Fibroblast of lung (primary cell): ENCODE measurements around the gene ANKRD49.

Experiments used
- EZH2 ChIP-seq: IDR thresholded peaks from 2 replicates; pipeline ENCODE4 v1.5.1; 2012; ENCODE audit warnings: low read length, control low read depth, mild to moderate bottlenecking; ENCODE audit errors: missing control alignments
- TF ChIP-seq, protein P1 (sequence below), 2 donors: IDR thresholded peaks in 1 of 2; conservative IDR thresholded peaks in 1 of 2; 1 replicate in 1 of 2; 2 replicates in 1 of 2; pipeline ENCODE4 v1.5.1; 2011 to 2012; ENCODE audit warnings: low read length in 2 of 2, control low read depth in 1 of 2, inconsistent platforms in 1 of 2, low read depth in 1 of 2, mild to moderate bottlenecking in 1 of 2

DNA sequence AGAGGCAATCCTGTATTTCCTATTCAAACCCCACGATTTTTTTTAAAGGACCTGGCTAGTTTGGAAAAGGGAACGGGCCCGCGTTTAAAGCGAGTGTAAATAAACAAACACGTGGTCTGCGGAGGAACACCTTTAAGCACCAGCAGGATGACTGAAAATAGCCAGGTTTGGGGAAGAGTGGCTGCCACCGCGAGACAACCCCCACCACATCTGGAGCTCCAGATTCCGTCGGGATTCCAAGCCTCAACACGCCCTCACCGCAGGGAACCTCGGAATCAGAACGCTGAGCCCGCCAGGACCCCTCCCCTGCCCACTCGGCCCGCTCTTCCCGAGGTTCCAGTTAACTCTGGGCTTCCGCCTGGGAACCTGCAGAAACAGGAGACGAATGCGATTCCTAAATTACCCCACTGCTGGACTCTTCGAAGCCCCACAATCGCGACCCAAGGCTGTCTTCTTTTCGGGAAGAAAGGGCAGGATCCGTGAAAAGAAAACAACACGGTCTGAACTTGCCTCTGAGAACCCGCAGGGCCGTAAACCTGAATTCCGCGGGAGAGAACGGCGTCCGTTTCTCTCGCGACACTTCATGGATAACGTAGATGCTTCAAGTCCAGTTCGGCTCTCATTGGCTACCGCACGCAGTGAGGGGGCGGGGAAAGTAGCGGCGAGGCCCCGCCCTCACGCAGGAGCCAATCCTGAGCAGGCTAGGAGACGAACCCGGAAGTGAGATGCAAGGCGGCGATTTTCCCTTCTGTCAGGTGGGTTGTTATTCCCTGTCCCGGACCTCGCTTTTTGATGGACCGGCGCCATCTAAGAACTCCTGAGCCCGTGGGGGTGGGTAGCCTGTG, at the start of gene ANKRD49, which contains the start of gene MRE11:
- TF ChIP-seq EZH2, result no peak
- TF ChIP-seq, protein P1, sequence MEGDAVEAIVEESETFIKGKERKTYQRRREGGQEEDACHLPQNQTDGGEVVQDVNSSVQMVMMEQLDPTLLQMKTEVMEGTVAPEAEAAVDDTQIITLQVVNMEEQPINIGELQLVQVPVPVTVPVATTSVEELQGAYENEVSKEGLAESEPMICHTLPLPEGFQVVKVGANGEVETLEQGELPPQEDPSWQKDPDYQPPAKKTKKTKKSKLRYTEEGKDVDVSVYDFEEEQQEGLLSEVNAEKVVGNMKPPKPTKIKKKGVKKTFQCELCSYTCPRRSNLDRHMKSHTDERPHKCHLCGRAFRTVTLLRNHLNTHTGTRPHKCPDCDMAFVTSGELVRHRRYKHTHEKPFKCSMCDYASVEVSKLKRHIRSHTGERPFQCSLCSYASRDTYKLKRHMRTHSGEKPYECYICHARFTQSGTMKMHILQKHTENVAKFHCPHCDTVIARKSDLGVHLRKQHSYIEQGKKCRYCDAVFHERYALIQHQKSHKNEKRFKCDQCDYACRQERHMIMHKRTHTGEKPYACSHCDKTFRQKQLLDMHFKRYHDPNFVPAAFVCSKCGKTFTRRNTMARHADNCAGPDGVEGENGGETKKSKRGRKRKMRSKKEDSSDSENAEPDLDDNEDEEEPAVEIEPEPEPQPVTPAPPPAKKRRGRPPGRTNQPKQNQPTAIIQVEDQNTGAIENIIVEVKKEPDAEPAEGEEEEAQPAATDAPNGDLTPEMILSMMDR (conservative IDR thresholded peaks at IDR 0.05 in 1 of 2, IDR thresholded peaks at IDR 0.05 in 1 of 2; ENCODE audit: low read depth in 1 of 2, low read length in 2 of 2), result no peak
